ENCODE data around the gene WNT5B.
A peak's percentile ranks its signal among the peaks of the same experiment; 100 is the strongest.

Gene WNT5B

GRCh38 chr12:1628666-1629337, at the start of gene WNT5B:
WNT5B (plus strand) TSS chr12:1629231; CDS start chr12:1631355, 2,124 bp downstream.
- DNase-seq (ENCODE audit: low read depth) = no peak
- peak within 1 kb of the TSS; percentile 21 for H3K4me3 ChIP-seq (ENCODE audit: control insufficient read depth, low read depth, low read length)
- TF ChIP-seq, protein P1, sequence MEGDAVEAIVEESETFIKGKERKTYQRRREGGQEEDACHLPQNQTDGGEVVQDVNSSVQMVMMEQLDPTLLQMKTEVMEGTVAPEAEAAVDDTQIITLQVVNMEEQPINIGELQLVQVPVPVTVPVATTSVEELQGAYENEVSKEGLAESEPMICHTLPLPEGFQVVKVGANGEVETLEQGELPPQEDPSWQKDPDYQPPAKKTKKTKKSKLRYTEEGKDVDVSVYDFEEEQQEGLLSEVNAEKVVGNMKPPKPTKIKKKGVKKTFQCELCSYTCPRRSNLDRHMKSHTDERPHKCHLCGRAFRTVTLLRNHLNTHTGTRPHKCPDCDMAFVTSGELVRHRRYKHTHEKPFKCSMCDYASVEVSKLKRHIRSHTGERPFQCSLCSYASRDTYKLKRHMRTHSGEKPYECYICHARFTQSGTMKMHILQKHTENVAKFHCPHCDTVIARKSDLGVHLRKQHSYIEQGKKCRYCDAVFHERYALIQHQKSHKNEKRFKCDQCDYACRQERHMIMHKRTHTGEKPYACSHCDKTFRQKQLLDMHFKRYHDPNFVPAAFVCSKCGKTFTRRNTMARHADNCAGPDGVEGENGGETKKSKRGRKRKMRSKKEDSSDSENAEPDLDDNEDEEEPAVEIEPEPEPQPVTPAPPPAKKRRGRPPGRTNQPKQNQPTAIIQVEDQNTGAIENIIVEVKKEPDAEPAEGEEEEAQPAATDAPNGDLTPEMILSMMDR (IDR thresholded peaks at IDR 0.05; ENCODE audit: control insufficient read depth, insufficient read depth, low read depth, low read length, missing control alignments) = no peak

DNA sequence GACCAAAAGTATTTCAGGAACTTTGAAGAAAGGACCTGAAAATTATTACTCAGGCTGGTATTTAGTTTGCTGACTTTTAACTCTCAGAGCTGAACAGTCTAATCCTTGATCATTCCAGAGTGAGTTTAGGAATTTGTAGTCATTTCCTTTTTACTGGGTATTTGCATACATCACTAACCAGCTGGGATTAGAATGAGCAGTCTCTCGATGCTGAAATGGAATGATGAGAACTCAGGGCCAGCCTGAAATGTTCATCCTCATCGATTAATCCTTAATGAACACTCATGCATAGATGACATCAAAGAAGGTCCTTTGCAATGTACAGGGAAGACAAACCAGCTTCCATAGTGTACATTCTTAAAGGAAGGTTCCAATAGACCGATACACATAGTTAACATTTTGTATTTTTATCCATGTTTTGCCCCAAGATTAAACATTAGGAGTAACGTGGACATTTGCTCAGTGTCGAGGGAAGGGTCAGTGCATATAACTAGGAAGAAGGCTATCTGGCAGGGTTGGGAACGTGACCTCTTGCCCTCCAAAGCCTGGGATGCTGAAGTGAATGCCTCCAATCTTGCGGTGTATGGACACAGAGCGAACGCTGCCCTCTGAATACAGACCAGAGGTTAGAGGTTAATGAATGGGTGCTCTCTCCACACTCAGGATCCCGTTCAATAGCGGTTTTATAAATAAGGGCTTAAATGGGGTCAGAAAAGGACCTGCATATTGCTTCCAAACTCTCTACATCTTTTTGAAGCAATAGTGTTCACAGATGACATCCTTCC, 49.2 kb upstream of the WNT5B start:
- no peak overlapping the region for H3K4me3 ChIP-seq (ENCODE audit: control insufficient read depth, low read depth, low read length)
- TF ChIP-seq, protein P1 (IDR thresholded peaks at IDR 0.05; ENCODE audit: control insufficient read depth, insufficient read depth, low read depth, low read length, missing control alignments) = no peak
- DNase-seq (ENCODE audit: low read depth) = no peak

- DNase-seq (ENCODE audit: low read depth) = no peak
- TF ChIP-seq, protein P1 (IDR thresholded peaks at IDR 0.05; ENCODE audit: control insufficient read depth, insufficient read depth, low read depth, low read length, missing control alignments) = no peak
- no peak overlapping the region for H3K4me3 ChIP-seq (ENCODE audit: control insufficient read depth, low read depth, low read length)
Measured at GRCh38 chr12:1580526-1580925, 48.5 kb upstream of the WNT5B start.

DNA sequence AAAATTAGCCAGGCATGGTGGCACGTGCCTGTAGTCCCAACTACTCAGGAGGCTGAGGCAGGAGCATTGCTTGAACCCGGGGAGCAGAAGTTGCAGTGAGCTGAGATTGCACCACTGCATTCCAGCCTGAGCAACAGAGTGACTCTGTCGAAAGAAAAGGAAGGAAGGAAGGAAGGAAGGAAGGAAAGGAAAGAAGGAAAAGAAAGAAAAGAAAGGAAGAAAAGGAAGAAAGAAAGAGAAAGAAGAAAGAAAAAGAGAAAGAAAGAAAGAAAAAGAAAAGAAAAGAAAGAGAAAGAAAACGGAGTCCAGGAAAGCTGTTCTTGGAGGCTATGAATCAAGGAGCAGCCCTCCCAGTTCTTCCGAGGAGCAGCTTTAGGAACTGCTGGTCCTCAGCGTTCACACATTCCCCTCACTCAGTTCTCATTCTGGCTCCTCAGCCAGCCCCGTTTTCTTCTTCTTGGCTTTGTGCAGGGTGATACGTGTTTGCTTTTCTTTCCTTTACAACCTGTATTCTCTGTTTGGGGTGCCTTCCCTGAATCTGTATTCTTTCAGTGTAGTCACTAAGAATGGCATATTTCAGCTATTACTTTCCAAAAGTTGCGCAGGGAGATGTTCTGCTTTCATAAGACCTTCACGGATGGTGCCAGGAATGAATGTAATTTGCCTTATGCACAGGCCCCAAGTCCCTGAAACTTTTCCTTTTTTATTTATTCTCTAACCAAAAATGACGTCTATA, 46.9 kb upstream of the WNT5B start:
- H3K4me3 ChIP-seq (ENCODE audit: control insufficient read depth, low read depth, low read length) = no peak overlapping the region
- TF ChIP-seq, protein P1 (IDR thresholded peaks at IDR 0.05; ENCODE audit: control insufficient read depth, insufficient read depth, low read depth, low read length, missing control alignments) = no peak
- DNase-seq (ENCODE audit: low read depth) = no peak

DNA sequence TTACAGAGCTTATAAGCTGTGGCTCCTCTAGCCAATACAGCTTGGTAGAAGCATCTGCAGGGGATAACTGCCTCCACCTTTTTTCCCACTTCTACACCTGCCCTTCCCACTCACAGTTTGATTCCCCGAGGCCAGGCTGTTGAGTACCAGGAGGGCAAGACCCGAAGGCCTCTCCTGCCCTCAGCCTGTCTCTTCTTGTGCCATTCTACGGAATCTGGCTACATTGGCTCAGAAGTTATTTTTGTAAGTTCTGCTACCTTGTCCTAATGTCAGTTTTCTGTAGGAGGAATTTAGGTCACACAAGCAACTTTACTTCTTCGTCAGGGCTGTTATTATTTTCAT, 46.4 kb upstream of the WNT5B start:
- H3K4me3 ChIP-seq (ENCODE audit: control insufficient read depth, low read depth, low read length) = no peak overlapping the region
- no peak for DNase-seq (ENCODE audit: low read depth)
- TF ChIP-seq, protein P1 (IDR thresholded peaks at IDR 0.05; ENCODE audit: control insufficient read depth, insufficient read depth, low read depth, low read length, missing control alignments) = no peak

- DNase-seq (ENCODE audit: low read depth) = no peak
- H3K4me3 ChIP-seq (ENCODE audit: control insufficient read depth, low read depth, low read length) = no peak overlapping the region
- TF ChIP-seq, protein P1 (IDR thresholded peaks at IDR 0.05; ENCODE audit: control insufficient read depth, insufficient read depth, low read depth, low read length, missing control alignments) = peak; percentile 83
Measured at GRCh38 chr12:1583421-1584078, 45.5 kb upstream of the WNT5B start.
